ENCODE results near the gene PRDX3. TPM values are rescaled to one million over a fixed set of nuclear protein-coding genes. Genes with fewer than 3 reads are reported as not detected.

PRDX3 gene
- polyA plus RNA-seq, 2 of the 4 experiments (the other 2 are of a cell fraction) = 432 to 673 TPM

GRCh38 chr10:119222537-119222936 lies 43.9 kb upstream of the PRDX3 start (continued):
- TF ChIP-seq, protein P1, sequence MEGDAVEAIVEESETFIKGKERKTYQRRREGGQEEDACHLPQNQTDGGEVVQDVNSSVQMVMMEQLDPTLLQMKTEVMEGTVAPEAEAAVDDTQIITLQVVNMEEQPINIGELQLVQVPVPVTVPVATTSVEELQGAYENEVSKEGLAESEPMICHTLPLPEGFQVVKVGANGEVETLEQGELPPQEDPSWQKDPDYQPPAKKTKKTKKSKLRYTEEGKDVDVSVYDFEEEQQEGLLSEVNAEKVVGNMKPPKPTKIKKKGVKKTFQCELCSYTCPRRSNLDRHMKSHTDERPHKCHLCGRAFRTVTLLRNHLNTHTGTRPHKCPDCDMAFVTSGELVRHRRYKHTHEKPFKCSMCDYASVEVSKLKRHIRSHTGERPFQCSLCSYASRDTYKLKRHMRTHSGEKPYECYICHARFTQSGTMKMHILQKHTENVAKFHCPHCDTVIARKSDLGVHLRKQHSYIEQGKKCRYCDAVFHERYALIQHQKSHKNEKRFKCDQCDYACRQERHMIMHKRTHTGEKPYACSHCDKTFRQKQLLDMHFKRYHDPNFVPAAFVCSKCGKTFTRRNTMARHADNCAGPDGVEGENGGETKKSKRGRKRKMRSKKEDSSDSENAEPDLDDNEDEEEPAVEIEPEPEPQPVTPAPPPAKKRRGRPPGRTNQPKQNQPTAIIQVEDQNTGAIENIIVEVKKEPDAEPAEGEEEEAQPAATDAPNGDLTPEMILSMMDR (IDR thresholded peaks at IDR 0.05) = no peak
- no peak for TF ChIP-seq FOSL2 (IDR thresholded peaks at IDR 0.05)
- no peak for TF ChIP-seq FOSL2 (CRISPR knock-in tag; IDR thresholded peaks at IDR 0.05)
- TF ChIP-seq FOXS1 (CRISPR knock-in tag; IDR thresholded peaks at IDR 0.05) = no peak
- TF ChIP-seq ZNF302 (CRISPR knock-in tag; IDR thresholded peaks at IDR 0.05) = no peak
- TF ChIP-seq MAFK (IDR thresholded peaks at IDR 0.05; ENCODE audit: partially characterized antibody) = no peak
- TF ChIP-seq, protein P2, sequence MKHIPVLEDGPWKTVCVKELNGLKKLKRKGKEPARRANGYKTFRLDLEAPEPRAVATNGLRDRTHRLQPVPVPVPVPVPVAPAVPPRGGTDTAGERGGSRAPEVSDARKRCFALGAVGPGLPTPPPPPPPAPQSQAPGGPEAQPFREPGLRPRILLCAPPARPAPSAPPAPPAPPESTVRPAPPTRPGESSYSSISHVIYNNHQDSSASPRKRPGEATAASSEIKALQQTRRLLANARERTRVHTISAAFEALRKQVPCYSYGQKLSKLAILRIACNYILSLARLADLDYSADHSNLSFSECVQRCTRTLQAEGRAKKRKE (CRISPR knock-in tag; IDR thresholded peaks at IDR 0.05; ENCODE audit: low read depth) = no peak
- no peak for TF ChIP-seq NPAS2 (CRISPR knock-in tag; IDR thresholded peaks at IDR 0.05; ENCODE audit: borderline replicate concordance)
- TF ChIP-seq RFX5 (IDR thresholded peaks at IDR 0.05) = no peak
- TF ChIP-seq CEBPB (IDR thresholded peaks at IDR 0.05) = no peak
- TF ChIP-seq PBX3 (IDR thresholded peaks at IDR 0.05) = no peak
- TF ChIP-seq KDM1A (IDR thresholded peaks at IDR 0.05; ENCODE audit: low read depth) = no peak
- no peak for TF ChIP-seq HOXA7 (CRISPR knock-in tag; IDR thresholded peaks at IDR 0.05)
- TF ChIP-seq USF2 (IDR thresholded peaks at IDR 0.05) = no peak

DNA sequence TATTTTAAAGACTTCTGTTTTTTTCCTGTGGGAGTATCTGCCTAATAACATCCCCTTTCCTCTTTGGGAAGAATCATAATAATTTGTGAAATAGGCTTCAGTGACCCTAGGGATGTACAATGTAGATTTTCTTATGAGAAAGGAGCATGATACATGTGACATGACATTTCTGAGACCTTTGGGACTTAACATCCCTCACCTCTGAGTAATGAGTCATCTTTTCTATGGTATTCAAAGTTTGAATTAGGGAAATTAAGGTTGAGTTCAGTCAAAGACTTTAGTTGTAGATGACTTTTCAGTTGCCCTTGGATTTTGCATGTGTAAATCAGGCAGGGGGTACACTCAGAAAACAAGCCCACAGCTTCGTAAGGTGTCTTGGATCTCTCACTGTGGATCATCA lies 43.1 kb upstream of the PRDX3 start:
- DNase-seq (ENCODE audit: low read depth in 1 of 2, low spot score in 1 of 2) (no peak), FAIRE-seq (no peak), ATAC-seq (no peak)
- Histone ChIP-seq H3K4me2 (no peak overlapping the region), H3K4me1 (peaks cover 17% of the 10 kb centered on the region; the same call in 1 of the 3 replicates), H3K27ac (no peak overlapping the region), H3K4me3 (no peak overlapping the region), H3K9me3 (no peaks in the 10 kb centered on the region)
- ChIA-PET POLR2A (no interaction called here), CTCF (interaction anchor here (0.7 to 2.2 kb wide), 5 partner anchors 12 to 222 kb away, joined by 3 to 13 read pairs (median 3); partner anchors contain the start of gene GRK5)
- no peak for TF ChIP-seq NFE2L2 (conservative IDR thresholded peaks at IDR 0.05; ENCODE audit: low read length)
- no peak for TF ChIP-seq CHD4 (IDR thresholded peaks at IDR 0.05; ENCODE audit: borderline replicate concordance)
- TF ChIP-seq RFX5 (IDR thresholded peaks at IDR 0.05) = no peak
- no peak for TF ChIP-seq FOSL2 (IDR thresholded peaks at IDR 0.05)
- TF ChIP-seq FOSL2 (CRISPR knock-in tag; IDR thresholded peaks at IDR 0.05) = peak; percentile 37; the same call in 1 of the 2 replicates
- 89% methylated on average over 1 of the region's 1 CpG for WGBS (ENCODE audit: missing lambda C conversion rate)

- Histone ChIP-seq H3K4me1 (peaks cover 17% of the 10 kb centered on the region; the same call in 1 of the 3 replicates), H3K4me2 (no peak overlapping the region), H3K27ac (no peak overlapping the region), H3K4me3 (no peak overlapping the region), H3K9me3 (no peaks in the 10 kb centered on the region)
- FAIRE-seq = no peak
- 95% methylated on average over 4 of the region's 4 CpGs for WGBS (ENCODE audit: missing lambda C conversion rate)
- no peak for ATAC-seq
- no peak for TF ChIP-seq HDAC2 (IDR thresholded peaks at IDR 0.05)
- TF ChIP-seq MYC (IDR thresholded peaks at IDR 0.05; ENCODE audit: borderline replicate concordance, low read length) = no peak
- no peak for TF ChIP-seq CBX2 (IDR thresholded peaks at IDR 0.05; ENCODE audit: borderline replicate concordance, low read depth)
- TF ChIP-seq EHF (CRISPR knock-in tag; IDR thresholded peaks at IDR 0.05) = no peak
- TF ChIP-seq HES2 (IDR thresholded peaks at IDR 0.05) = no peak
- TF ChIP-seq ZSCAN20 (CRISPR knock-in tag; IDR thresholded peaks at IDR 0.05) = no peak
- TF ChIP-seq PHF8 (IDR thresholded peaks at IDR 0.05; ENCODE audit: borderline replicate concordance, low read depth) = no peak
- no peak for TF ChIP-seq CHD4 (IDR thresholded peaks at IDR 0.05; ENCODE audit: borderline replicate concordance)
- no peak for TF ChIP-seq ESRRA (IDR thresholded peaks at IDR 0.05; ENCODE audit: borderline replicate concordance, low read length)
- TF ChIP-seq RCOR1 (IDR thresholded peaks at IDR 0.05; ENCODE audit: low read depth, low read length) = no peak
- no peak for TF ChIP-seq PBX3 (IDR thresholded peaks at IDR 0.05)
- TF ChIP-seq HOXA7 (CRISPR knock-in tag; IDR thresholded peaks at IDR 0.05) = no peak
- DNase-seq (ENCODE audit: low read depth in 1 of 2, low spot score in 1 of 2) = no peak
- ChIA-PET POLR2A (no interaction called here), CTCF (interaction anchor here (0.7 to 1.9 kb wide), 4 partner anchors 12 to 51 kb away, joined by 3 to 8 read pairs (median 5); partner anchors contain the start of gene GRK5)
Measured at GRCh38 chr10:119221201-119221600, 42.6 kb upstream of the PRDX3 start.

Data from A549 (cell line).